HL-60 (cell line): Measurements from ENCODE around the gene PF4V1.

ENCODE experiments used
- CTCF ChIP-seq: IDR thresholded peaks from one replicate; pipeline ENCODE4 v1.5.1; 2011; ENCODE audit warnings: low read length, control low read depth, inconsistent platforms; ENCODE audit not compliant: insufficient read depth
- GABPA ChIP-seq: IDR thresholded peaks from 2 replicates; pipeline ENCODE4 v1.6.1; 2012; ENCODE audit warnings: low read depth
- POLR2AphosphoS5 ChIP-seq: IDR thresholded peaks from 2 replicates; pipeline ENCODE4 v1.6.1; 2012; ENCODE audit warnings: low read depth
- REST ChIP-seq: IDR thresholded peaks from 2 replicates; pipeline ENCODE4 v1.6.1; 2012; ENCODE audit warnings: low read depth; ENCODE audit not compliant: insufficient replicate concordance
- SPI1 ChIP-seq: IDR thresholded peaks from 2 replicates; pipeline ENCODE4 v1.6.1; 2012; ENCODE audit warnings: low read depth, mild to moderate bottlenecking, borderline replicate concordance

GRCh38 chr4:73869130-73870055, 16.3 kb downstream of the PF4V1 start, which contains the start of gene CXCL1:
- no peak for TF ChIP-seq CTCF
- no peak for TF ChIP-seq GABPA
- TF ChIP-seq POLR2AphosphoS5 = no peak
- no peak for TF ChIP-seq SPI1
- TF ChIP-seq REST = no peak
